Non-pigmented ciliary epithelial cell (primary cell): ENCODE results near the gene P4HA1.
A peak's percentile ranks its signal among the peaks of the same experiment; 100 is the strongest.

Experiments
- DNase-seq: peaks from one replicate; pipeline ENCODE4 v3.0.0-alpha.2; 2010; ENCODE audit warnings: low read depth

P4HA1 gene

DNA sequence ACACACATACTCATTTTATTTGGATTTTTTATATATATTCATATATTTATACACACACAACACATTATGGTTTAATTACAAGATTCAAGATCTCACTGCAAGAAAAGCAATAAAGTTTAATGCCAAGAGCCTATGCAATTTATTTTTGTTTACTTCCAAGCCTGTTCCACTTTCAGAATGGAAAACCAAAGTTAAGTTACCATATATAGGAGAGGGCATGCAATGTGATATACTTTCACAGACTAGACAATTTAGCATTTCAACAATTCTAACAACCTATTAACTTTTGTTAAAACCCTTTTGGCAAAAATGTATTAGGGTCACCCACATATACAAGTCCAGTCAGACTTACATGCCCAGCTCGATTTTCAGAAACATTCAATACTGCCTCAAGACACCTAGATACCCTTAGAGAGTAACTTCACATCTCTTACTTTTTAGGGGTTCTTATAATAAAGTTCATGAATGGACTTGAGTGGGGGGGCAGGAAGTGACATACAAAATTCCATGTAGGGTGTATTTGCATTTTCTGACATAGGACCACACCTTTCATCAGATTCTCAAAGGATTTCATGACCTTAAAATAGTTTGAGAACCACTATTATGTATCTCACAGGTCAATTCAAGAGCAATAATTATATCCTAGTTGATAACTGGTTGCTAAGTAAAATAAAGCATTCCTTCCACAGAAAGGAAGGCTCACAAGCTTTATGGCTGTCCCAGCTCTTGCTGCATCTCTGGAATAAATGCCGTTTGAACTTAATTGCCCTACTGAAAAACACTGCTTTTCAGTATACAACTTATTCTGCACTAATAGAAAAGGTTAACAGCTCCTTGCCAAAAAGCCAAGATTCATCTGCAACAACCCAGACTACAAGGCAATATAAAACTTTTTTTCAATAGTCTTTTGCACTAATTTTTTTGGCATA, 2.5 kb downstream of the P4HA1 start:
- no peak for DNase-seq

DNA sequence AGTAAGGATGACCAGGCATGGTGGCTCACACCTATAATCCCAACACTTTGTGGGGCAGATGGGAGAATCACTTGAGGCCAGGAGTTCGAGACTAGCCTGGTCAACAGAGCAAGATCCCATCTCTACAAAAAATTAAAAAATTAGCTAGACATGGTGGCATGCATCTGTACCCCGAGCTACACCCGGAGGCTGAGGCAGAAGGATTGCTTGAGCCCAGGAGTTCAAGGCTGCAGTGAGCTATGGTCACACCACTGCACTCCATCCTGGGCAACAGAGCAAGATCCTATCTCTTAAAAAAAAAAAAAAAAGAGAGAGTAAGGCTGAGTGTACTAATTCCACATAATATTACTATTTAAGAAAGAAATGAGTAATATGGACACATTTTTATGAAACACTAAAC, 3.8 kb downstream of the P4HA1 start:
- no peak for DNase-seq

DNA sequence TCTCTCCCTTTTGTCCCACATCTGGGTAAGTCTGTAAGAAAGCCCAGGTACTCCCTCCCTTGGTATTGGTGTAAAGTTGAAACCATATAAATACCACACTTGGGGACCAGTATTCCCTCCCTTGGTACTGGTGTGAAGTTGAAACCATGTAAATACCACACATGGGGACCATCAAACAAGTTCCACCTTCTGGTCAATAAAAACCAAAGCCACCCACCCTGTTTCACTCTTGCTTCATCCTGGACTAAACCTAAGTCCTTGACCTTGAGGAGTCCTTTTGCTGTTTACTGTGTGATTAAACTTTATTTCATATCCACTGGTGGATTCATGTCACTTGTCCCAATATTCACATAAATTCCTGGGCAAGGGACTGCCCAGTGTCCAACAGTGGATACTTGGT, 8.4 kb downstream of the P4HA1 start:
- no peak for DNase-seq

DNA sequence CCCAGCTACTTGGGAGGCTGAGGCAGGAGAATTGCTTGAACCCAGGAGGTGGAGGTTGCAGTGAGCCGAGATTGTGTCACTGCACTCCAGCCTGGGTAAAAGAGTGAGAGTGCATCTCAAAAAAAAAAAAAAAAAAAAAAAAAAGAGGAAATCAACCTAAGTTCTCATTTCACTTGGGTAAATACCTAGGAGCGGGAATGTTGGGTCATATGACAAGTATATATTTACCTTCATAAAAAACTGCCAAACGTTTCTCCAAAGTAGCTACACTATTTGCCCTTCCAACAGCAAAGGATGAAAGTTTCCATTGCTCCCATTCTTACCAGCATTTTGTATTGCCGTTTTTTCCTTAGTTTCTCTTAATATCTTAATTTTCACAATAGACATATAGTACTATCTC, 9.8 kb downstream of the P4HA1 start:
- no peak for DNase-seq

DNA sequence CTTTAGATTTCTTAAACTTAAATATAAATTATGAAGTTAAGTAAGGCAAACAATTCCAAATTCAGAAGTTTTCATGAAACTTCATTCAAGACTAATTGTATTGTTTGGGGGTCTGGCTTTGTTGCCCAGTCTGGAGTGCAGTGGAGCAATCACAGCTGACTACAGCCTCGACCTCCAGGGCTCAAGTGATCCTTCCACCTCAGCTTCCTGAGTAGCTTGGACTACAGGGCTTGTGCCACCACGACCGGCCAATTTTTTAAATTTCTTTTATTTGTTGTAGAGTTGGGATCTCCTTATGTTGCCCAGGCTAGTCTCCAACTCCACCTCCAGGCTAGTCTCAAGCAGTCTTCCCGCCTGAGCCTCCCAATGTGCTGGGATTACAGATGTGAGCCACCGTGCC, 12.5 kb downstream of the P4HA1 start:
- no peak for DNase-seq

DNA sequence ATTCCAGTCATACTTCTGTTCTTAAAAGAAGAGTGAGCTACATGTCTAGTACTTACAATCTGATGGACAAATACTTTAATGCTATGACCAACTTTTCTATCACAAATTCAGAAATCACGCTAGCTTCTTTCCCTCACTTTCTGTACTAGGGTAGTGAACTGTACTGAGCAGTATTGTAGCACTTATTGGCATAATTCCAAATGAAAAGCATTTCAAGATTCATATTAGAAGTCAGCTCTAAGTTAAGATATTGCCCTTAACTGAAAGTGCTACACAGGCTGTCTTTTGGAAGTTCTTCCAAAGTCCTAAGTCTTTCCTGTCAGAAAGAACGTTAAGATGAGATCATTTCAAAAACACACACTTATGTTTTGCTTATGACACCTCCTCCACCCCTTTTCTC, 13.4 kb downstream of the P4HA1 start:
- DNase-seq = no peak

DNA sequence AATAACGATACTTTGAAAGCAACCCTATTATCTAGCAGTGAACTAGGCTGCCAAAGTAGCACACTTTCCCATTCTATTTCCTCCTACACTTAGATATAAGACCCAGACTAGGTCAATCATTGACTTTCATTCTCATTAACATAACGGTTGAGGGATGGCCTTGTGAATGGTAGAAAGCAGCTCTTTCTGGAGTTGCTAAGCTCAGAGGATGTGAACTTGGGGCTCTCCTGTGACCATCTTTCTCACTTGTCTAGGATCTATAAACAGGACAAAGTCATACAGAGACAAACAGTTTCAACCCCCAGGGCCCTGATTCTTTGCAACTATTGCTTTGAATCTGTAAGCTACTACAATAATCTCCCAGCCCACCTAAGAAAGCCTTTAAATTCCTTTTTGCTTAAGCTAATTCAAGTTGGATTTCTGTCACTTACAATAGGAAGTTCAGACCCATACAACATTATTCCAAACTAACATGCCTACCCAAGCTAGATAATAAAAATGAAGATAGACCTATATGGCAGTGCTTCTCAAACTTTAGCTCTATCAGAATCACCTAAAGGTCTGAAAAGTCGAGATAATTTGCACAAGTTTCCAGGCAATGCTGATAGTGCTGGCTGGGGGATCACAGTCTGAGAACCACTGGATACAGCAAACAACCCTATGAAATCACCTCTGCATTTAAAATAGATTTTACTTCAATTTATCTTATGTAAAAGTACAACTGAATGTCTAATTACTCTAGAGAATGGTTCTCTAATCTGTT, 16.7 kb downstream of the P4HA1 start:
- no peak for DNase-seq

DNA sequence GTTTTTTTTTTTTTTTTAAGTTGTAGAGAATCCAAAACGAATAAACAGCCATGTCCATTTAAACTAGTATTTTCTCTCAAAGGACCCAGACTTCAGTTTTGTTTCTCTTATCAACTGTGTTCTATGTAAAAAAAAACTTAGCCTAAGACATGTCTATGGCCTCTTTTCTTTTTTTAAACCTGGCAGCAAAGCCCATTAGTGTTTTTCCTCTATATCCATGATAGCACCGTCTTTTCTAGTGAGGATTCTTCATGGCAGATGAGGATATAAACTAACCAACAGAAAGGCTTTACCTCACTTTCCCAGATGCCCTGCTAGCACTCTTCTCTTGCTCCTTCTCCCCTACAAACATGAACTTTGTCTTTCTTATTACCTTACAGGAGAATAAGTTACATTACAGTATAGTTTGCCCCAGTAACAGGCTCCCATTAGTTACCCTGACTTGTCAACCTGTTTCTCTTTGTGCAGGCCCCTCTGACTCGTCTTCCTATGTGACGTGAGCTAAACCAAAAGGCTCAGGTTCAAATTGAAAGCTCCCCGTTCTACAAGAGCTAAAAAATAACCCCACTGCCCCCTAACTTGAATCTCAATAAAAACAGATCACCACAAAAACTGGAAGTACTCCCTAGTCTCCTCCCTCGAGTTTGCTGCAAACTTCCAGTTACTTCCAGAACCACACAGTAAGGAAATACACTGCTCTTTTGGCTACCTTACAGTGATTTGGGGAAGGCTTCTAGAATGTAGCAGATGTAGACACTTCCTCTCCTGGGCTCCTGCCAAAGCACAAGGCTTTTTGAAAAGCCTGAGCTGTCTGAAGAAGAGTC, 20.1 kb downstream of the P4HA1 start:
- DNase-seq = no peak

DNA sequence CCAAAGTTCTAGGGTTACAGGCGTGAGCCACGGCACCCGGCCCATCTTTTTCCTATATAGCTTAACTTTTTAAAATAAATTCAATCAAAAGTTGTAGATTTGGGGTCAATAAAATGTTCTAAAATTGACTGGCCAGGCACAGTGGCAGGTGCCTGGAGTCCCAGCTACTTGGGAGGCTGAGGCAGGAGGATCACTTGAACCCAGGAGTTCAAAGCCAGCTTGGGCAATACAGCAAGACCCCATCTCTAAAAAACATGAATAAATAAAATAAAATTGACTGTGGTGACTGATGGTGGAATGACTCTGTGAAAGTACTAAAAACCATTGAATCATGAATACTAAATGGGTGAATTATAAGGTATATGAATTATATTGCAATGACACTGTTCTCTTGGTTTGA, 20.8 kb downstream of the P4HA1 start:
- no peak for DNase-seq

DNA sequence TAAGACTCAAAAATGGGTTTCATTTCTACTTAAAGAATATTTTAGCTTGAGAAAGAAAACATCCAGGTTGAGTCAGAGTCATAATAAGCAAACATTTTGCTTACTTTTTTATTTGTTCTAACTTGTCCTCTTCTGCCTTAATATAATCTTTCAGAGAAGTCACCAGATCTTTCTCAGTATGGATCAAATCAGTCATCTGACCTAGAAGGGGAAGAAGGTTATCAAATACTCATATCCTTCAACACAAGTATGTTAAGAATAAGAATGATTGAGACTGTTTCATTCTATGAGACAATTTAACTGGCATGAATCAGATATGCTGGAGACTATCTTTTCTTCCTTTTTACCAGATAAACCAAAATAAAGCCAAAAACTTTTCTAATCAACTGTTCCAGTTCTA, 23.0 kb downstream of the P4HA1 start:
- DNase-seq = no peak

DNA sequence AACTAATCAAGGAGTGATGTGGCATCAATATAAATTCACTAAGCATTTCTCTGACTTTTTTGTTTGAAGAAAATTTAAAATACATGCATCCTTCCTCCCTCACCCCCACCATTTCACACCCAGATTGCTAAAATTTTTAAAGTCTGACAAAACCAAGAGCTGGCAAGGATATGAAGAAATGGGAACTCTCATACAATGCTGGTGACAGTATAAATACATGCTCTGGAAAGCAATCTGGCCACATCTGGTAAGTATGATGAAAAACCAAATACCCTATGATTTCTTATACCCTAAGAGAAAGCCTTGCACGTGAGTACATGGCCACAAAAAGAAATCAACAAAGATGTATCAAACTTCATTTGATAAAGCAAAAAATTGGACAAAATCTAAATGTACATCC, 31.2 kb downstream of the P4HA1 start:
- DNase-seq = no peak

DNA sequence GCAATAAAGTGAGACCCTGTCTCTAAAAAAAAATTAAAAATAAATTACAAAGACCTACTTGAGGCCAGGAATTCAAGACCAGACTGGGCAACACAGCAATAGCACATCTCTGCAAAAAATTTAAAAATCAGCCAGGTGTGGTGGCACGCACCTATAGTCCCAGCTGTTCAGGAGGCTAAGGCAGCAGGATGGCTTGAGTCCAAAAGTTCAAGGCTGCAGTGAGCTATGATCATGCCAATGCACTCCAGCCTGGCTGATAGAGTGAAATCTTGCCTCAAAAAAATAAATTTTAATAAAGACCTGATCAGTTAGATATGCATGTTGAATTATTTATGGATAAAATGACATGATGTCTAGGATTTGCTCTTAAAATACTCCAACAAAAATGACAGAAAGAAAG, 34.9 kb downstream of the P4HA1 start:
- no peak for DNase-seq

DNA sequence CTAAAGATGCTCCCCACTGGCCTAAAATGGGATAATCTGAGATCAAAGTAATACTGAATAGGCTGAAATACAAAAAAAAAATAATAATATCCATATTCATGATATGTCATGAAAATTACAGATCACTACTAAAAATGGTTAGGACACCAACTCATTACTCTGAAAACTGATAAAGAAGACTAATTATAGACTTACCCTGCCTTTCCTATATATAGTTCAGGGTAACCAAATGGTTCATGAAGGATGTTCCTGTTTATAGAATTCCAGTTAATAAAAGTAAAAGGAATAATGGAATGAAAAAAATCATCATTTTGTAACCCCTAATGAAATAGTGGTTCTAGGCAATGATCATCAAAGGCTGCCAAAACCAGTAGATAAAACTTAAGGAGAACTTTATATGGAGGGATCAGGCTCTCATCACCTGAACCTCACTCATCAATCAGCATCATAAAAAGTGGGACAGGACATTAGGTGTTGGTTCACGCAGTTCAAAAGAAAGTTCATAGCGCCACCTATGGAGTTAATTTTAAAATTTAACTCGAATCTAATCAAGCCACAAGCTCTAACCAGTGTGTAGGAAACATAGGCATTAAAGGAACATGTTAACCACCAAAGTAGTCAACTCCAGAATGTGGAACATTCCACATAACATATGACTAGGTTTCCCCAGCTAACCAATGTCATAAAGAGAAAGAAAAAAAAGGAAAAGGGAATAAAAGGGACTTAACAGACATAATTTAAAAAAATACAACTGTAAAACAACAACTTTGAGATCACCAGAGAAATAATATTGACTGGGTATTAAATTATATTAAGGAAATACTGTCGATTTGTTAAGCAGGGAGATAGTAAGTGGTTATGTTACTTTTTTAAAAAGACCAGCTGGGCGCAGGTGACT, 35.7 kb downstream of the P4HA1 start:
- DNase-seq = no peak

DNA sequence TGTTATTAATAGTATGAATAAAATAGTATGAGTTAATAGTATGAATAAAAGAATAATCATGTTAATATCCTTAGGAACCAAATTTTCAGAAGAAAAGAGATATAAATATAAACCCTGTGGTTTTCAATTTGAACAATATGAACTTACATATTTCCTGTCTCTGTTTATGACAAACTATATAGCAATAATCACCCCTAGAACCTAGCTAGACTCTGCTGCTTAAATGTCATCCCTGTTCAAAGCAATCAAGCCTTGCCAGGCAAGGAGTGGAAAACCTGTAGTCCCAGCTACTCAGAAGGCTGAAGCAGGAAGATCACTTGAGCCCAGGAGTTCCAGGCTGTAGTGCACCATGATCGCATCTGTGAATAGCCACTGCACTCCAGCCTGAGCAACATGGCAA, 36.5 kb downstream of the P4HA1 start:
- no peak for DNase-seq

DNA sequence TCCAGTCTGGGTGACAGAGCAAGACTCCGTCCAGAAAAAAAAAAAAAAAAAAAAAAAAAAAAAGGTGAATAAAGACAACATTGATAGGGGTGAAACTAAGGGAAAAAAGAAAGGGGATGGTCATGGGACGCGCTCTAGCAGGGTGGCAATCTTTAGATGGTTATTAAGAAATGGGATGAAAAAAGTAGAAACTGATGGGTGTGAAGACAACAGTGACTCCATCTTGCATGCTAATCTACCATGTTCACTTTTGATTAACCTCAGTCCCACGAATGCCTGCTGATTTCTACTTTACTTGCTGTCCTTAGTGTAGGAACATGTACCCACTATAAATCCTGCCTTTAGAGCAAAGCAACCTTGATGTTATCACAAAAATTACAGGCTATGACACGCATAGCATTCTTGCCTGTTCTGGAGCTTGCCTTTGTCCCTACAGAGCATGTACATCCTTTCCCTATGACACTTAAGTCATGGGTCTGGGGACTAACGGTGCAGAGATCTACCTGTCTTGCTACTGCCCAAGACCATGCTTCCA, 38.5 kb downstream of the P4HA1 start:
- DNase-seq = no peak

DNA sequence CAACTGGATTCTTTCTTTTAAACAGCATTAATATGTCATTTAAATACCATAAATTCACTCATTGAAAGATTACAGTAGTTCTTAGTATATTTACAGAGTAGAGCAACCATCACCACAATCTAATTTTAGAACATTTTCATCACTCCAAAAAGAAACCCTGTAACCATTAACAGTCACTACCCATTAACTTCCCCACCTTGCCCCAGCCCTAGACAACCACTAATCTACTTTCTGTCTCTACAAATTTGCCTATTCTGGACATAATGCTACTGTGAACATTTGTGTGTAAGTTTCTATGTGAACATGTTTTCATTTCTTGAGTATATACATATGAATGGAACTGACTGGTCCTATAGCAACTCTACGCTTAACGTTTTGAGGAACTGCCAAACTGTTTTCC, 42.4 kb downstream of the P4HA1 start:
- DNase-seq = no peak

DNA sequence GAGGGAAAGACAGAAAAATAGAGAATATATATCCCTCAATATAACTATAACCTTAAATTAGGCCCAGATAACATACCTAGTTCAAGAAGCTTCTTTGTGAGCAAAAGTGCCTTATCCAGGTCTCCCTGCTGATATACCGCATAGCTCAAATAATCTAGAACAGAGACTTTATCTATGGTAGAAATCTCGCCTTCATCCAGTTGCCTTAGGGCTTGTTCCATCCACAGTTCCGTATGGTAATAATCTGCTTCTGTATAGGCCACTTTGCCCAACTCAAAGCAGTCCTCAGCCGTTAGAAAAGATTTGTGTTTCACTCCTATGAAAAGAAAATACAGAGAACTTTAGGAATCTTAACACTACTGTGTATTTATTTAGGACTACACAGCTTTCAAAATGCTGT, 43.4 kb downstream of the P4HA1 start:
- no peak for DNase-seq

DNA sequence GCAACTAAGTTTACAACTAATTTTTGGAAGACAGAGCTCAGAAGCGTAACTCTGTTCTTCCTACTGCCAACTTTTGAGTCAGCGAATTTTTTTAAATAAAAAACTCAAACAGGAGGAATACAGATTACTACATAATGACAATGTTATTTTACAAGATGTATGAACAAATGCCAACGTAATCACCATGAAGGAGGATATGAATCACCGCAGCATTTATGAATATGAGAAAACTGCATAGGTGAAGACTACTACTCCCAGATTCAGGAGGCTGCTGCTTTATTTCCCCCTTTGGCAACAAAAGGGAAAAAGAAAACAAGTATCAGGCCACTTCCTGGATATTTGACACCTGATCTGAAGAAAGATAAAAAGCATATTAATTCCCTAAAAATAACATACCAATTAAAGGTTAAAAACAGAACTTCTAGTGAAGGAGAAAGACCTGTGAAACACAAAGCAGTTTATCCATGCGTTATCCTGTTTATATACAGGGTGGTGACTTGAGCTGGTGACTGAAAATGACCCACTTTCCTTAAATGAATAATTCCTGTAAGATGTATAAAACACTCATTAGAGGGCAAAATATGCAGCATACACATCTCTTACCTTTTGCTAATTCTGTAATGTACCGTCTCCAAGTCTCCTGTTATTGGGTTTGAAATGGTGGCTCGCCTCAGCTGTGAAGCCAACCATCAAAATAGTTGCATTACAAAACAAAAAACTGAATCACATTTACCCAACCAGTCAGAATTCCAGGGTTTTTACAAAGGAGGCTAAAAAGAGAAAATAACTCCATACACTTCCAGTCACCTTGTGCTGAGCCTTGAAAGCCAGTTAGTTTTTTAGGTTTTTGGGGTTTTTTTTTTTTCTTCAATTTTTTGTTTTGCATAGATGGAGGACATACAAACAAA, 52.0 kb downstream of the P4HA1 start:
- peak; percentile 80 for DNase-seq

DNA sequence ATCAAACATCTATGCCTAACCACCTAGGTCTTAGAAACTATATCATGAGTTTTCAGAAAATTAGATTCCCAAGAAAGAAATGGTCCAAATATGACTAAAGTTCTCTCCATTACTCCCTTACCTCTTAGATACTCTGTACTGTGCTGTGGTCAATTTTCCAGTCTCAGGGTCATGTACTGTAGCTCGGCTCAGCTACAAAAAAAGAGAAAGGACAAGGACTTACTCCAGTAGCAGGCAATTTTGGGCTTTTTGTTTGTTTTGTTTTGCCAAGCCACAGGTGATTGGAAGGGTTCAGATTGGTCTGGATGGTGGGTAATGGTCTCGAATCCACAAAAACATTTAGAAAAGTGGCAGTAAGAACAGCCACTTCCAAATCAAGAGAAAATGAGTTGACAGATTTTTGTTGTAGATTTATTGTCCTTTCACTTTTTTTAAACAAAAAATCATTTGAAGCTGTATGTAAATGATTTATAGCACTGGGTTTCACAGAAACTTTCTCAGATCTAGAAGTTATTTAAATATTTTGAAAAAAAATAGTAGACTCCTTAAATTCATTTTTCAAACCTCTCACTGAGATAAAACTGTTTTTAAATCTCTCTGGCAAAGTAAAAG, 52.8 kb downstream of the P4HA1 start:
- DNase-seq = no peak

DNA sequence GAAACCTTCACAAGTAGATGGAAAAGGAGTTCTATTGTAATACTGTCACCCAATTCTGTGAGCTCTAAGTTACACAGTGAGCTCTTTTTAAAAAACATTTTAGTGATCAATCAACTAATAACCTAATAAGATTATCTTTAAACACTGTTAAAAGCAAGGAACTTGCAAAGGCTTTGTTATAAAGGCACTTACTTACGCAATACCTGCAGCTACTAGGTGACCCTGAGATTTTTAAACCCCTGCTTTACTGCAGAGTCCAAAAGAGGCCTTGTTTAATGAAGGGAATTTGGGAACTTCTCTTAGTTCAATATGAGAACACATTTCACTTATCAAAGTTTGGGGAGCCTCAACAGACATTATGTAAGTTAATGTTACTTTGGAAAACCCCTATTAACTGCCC, 53.3 kb downstream of the P4HA1 start:
- no peak for DNase-seq
